HG03469 (cell line): ENCODE data around the gene LRPAP1.
"Not testable (repeated sequence)": the region's sequence is repeated elsewhere in the genome, so short reads cannot be mapped to it uniquely, and the experiment has no call there.

Experiments used
- ATAC-seq: cut with Tn5 transposase; IDR thresholded peaks from one replicate; pipeline ENCODE4 v1.9.1; 2021; ENCODE audit warnings: mild to moderate bottlenecking, moderate library complexity, moderate number of reproducible peaks; ENCODE audit not compliant: unreplicated experiment

LRPAP1 gene

GRCh38 chr4:3464349-3464905 is 67.8 kb downstream of the LRPAP1 start:
- no peak for ATAC-seq

GRCh38 chr4:3463556-3464348 is 68.5 kb downstream of the LRPAP1 start:
- ATAC-seq, result no peak

GRCh38 chr4:3462790-3463415 is 69.3 kb downstream of the LRPAP1 start, which contains the start of gene DOK7:
TSS of gene DOK7 (plus strand) at chr4:3463306. CDS start at chr4:3463376, 70 bp downstream.
- ATAC-seq, result no peak

- ATAC-seq, result no peak
These were observed 69.9 kb downstream of the LRPAP1 start for GRCh38 chr4:3462321-3462789.

GRCh38 chr4:3461515-3462291 is 70.5 kb downstream of the LRPAP1 start:
- no peak for ATAC-seq

- no peak for ATAC-seq
These were observed 71.3 kb downstream of the LRPAP1 start for GRCh38 chr4:3460926-3461325.

GRCh38 chr4:3459156-3459555 is 73.1 kb downstream of the LRPAP1 start:
- ATAC-seq, result not testable (repeated sequence)

- no peak for ATAC-seq
These were observed 73.9 kb downstream of the LRPAP1 start for GRCh38 chr4:3458371-3458770.

- not testable (repeated sequence) for ATAC-seq
These were observed 76.6 kb downstream of the LRPAP1 start for GRCh38 chr4:3455596-3455995.
